Heart left ventricle (tissue), 16 donors: ENCODE measurements around the gene CTRB2. TPM values are rescaled to one million over a fixed set of nuclear protein-coding genes. Genes with fewer than 3 reads are reported as not detected.

Experiments used
- ATAC-seq, 4 donors: fragments of 200-7000 bp; cut with Tn5 transposase; one replicate each; pipeline ENCODE4 v1.9.1; 2020 to 2022; ENCODE audit warnings: moderate library complexity in 4 of 4, mild to moderate bottlenecking in 3 of 4, moderate number of reproducible peaks in 1 of 4
- DNase-seq, 5 donors: peaks; one replicate each; pipeline ENCODE4 v3.0.0-alpha.2; 2020
- H3K27ac ChIP-seq, 12 donors: fragments of 200-600 bp; sonication (generic) in 4 of 12; one replicate each; pipeline versions ENCODE4 v1.5.0 to v1.8.0; 2016 to 2022; ENCODE audit warnings: mild to moderate bottlenecking in 2 of 12
- H3K27me3 ChIP-seq, 9 donors: fragments of 200-600 bp; sonication (generic) in 2 of 9; one replicate each; pipeline versions ENCODE4 v1.5.1 to v1.8.0; 2016 to 2022; ENCODE audit warnings: mild to moderate bottlenecking in 3 of 9
- H3K36me3 ChIP-seq, 9 donors: fragments of 200-600 bp; sonication (generic) in 2 of 9; one replicate each; pipeline versions ENCODE4 v1.5.0 to v1.8.0; 2018 to 2022; ENCODE audit warnings: mild to moderate bottlenecking in 2 of 9
- H3K4me1 ChIP-seq, 12 donors: fragments of 200-600 bp; sonication (generic) in 4 of 12; one replicate each; pipeline versions ENCODE4 v1.5.0 to v1.8.0; 2016 to 2022; ENCODE audit warnings: mild to moderate bottlenecking in 3 of 12
- H3K4me3 ChIP-seq, 12 donors: fragments of 200-600 bp; sonication (generic) in 4 of 12; one replicate each; pipeline versions ENCODE4 v1.5.0 to v1.8.0; 2017 to 2022; ENCODE audit warnings: mild to moderate bottlenecking in 9 of 12, moderate library complexity in 4 of 12
- H3K9me3 ChIP-seq, 12 donors: fragments of 200-600 bp; sonication (generic) in 4 of 12; one replicate each; pipeline versions ENCODE4 v1.5.0 to v1.8.0; 2016 to 2022; ENCODE audit warnings: mild to moderate bottlenecking in 1 of 12
- POLR2A ChIP-seq, 2 donors: fragments of 450-650 bp; IDR thresholded peaks; one replicate each; pipeline ENCODE4 v1.6.1; 2017; ENCODE audit warnings: antibody characterized with exemption in 2 of 2, mild to moderate bottlenecking in 2 of 2, moderate library complexity in 2 of 2
- WGBS, 4 donors: extraction: QIAGEN DNeasy Blood & Tissue Kit in 2 of 4; methylation state at CpG; one replicate each; pipeline versions ENCODE4 v1.1.5 to v1.1.7; 2013 to 2018; 5-methylcytosine and 5-hydroxymethylcytosine counted together
- intact Hi-C, 10 donors: fragments of 100-400 bp; cut with DNase I; formaldehyde crosslinking; loops; one replicate each; pipeline versions ENCODE4 v1.11.1 to v1.14.2; 2022
- polyA plus RNA-seq, 2 donors: library from polyadenylated mRNA; stranded (reverse); fragments of 200-250 nt; gene quantifications; one replicate each; pipeline ENCODE4 v1.2.3, GENCODE V29; 2013
- total RNA-seq, 9 donors: library from RNA; depleted of rRNA in 2 of 9; stranded (reverse); fragments of >200 nt in 2 of 9; fragmentation: NEBNext Ultra II Directional in 3 of 9; extraction: Animal tissue kit (Norgen Biotek cat#: 25700) in 3 of 9; gene quantifications; one replicate each; pipeline versions ENCODE4 v1.1.0 to v1.2.4, GENCODE V29; 2016 to 2023
- TF ChIP-seq, protein P1 (sequence below), 12 donors: fragments of 200-600 bp; sonication (generic) in 4 of 12; IDR thresholded peaks; one replicate each; pipeline versions ENCODE4 v1.5.0 to v1.8.0; 2018 to 2022; ENCODE audit warnings: antibody characterized with exemption in 12 of 12, mild to moderate bottlenecking in 5 of 12
- donor health status: ischemic (EF 13 %, LVEDD 7.1; RV severe dilation, severe dysfunction).
- donor health status: healthy with polysubstance abuse.
- donor health status: DM: no; HTN: yes; CAD: no.
- donor health status: DM: no; HTN: no; CAD: no.
- donor health status: ischemic (EF 25% LVEDD 6.9; RV normal size, moderate dysfunction).
- donor health status: ischemic (EF 25% LVEDD 5.7; RV mildly dilated, moderate dysfunction).
- donor health status: healthy.
- donor health status: DM: yes; HTN: yes; CAD: no.
- donor health status: ischemic (EF 35%, LVEDD 5.7; RV mildly dilated, moderate dysfunction).
- donor health status: nonischemic (EF 11% LVEDD 7.7; RV severe dilation, severe dysfunction).
- donor health status: DM: yes; HTN: yes; CAD: no.
- donor health status: PGD.
- donor health status: ischemic (EF 29% LVEDD 5.4; RV normal size, mild dysfunction).
- donor health status: nonischemic (EF 23%, LVEDD 6.1; RV moderate dilation, normal function).

The CTRB2 gene
- total and polyA plus RNA-seq, 11 donors = 0.51 to 3.7 (median 2.5) TPM; not detected in 5

DNA sequence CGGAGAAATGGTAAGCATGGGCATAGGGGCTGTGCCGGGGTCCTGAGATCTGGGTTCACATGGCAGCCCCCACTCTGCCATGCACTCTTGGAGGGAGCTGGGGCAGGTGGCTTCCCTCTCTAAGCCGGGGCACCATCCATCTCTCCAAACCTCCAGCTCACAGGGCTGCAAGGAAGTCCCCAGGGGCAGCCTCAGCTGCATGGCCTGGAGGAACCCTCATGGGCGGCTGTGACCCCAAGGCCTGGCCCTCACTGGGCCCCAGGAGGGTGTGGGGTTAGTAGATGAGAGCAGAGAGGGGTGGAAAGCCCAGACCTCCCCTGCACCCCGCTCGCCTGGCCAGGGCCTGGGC lies 2.6 kb downstream of the CTRB2 start:
- peak in 1 of 5 donors; percentile 36 for DNase-seq

DNA sequence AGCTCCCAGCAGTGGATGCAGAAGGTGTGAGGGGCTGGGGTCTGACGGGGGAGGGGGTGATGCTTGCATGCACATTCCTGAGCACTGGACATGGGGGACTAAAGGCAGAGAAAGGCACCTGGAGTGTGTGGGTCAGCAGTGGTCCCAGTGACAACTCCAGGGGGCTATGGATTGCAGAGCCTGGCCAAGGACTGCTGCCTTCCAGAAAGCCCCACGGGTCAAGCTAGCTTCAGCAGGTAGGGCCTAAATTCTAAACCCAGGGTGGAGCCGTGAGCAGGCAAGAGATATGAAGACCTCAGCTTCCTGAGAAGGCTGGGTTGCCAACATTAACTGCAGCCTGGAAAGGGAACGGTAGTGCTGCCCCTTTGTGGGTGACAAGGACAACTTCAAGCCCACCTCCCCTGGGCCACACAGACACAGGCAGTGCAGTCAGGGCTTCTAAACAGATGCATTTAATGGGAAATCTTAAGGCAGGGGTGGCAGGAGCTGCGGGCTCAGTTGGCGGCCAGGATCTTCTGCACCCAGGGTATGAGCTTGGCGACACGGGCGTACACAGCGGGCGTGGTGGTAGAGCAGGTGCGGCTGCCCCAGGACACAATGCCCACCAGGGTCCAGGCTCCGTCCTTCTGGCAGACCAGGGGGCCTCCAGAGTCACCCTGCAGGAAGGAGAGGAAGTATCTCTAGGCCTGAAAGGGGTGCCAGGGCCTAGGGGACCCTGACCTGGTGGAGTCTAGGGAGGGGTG lies 3.1 kb downstream of the CTRB2 start:
- peak in 1 of 5 donors; percentile 47 for DNase-seq
- WGBS, 4 donors = 83 to 86% (median 85%) methylated on average over 11 to 13 of the region's 13 CpGs

More for the DNA sequence above, 2.6 kb downstream of the CTRB2 start:
- intact Hi-C loops = loop anchor here in 4 of 10 donors (5.0 kb wide), 4 partner anchors 178 to 558 kb away; no protein-coding TSS in a partner anchor
- peaks cover 0 to 10% (median 0%) of the 10 kb centered on the region in 12 donors for H3K4me1 ChIP-seq
- 89 to 96% (median 92%) methylated on average over 2 to 6 of the region's 6 CpGs for WGBS, 4 donors
- H3K4me3 ChIP-seq = no peak overlapping the region
- H3K27ac ChIP-seq = no peak overlapping the region
- H3K36me3 ChIP-seq = no peaks in the 10 kb centered on the region
- ATAC-seq = no peak
- H3K9me3 ChIP-seq = no peaks in the 10 kb centered on the region
- TF ChIP-seq, protein P1, sequence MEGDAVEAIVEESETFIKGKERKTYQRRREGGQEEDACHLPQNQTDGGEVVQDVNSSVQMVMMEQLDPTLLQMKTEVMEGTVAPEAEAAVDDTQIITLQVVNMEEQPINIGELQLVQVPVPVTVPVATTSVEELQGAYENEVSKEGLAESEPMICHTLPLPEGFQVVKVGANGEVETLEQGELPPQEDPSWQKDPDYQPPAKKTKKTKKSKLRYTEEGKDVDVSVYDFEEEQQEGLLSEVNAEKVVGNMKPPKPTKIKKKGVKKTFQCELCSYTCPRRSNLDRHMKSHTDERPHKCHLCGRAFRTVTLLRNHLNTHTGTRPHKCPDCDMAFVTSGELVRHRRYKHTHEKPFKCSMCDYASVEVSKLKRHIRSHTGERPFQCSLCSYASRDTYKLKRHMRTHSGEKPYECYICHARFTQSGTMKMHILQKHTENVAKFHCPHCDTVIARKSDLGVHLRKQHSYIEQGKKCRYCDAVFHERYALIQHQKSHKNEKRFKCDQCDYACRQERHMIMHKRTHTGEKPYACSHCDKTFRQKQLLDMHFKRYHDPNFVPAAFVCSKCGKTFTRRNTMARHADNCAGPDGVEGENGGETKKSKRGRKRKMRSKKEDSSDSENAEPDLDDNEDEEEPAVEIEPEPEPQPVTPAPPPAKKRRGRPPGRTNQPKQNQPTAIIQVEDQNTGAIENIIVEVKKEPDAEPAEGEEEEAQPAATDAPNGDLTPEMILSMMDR (IDR thresholded peaks at IDR 0.05) = no peak
- TF ChIP-seq POLR2A (IDR thresholded peaks at IDR 0.05) = no peak
- peaks cover 0 to 3% (median 0%) of the 10 kb centered on the region in 9 donors for H3K27me3 ChIP-seq

DNA sequence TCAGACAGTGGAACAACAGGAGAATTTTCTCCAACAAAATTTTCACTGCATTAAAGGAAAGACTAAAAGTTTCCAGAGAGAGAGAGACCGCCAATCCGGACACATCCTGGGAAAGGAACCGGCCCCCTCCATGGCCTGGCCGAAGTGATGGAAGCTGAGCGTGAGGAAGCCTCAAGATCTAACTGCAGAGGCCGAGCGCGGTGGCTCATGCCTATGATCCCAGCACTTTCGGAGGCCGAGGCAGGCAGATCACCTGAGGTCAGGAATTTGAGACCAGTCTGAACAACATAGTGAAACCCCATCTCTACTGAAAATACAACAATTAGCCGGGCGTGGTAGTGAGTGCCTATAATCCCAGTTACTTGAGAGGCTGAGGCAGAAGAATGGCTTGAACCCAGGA lies 3.9 kb downstream of the CTRB2 start:
- Histone ChIP-seq H3K4me1 (peaks cover 0 to 18% (median 0%) of the 10 kb centered on the region in 12 donors), H3K27ac (no peak overlapping the region), H3K4me3 (no peak overlapping the region), H3K9me3 (no peaks in the 10 kb centered on the region), H3K36me3 (no peaks in the 10 kb centered on the region), H3K27me3 (peaks cover 0 to 5% (median 3%) of the 10 kb centered on the region in 9 donors)
- ATAC-seq = no peak
- WGBS, 4 donors = 87 to 88% (median 88%) methylated on average over 12 of the region's 12 CpGs
- TF ChIP-seq, protein P1 (IDR thresholded peaks at IDR 0.05) = no peak
- TF ChIP-seq POLR2A (IDR thresholded peaks at IDR 0.05) = no peak
- DNase-seq = peak in 1 of 5 donors; percentile 52
- intact Hi-C loops = loop anchor here in 5 of 10 donors (1.0 to 5.0 kb wide), 5 partner anchors 19 to 559 kb away; no protein-coding TSS in a partner anchor

More for the DNA sequence above, 3.1 kb downstream of the CTRB2 start:
- peaks cover 0 to 13% (median 0%) of the 10 kb centered on the region in 12 donors for H3K4me1 ChIP-seq
- H3K4me3 ChIP-seq = no peak overlapping the region
- TF ChIP-seq, protein P1 (IDR thresholded peaks at IDR 0.05) = no peak
- no peak for TF ChIP-seq POLR2A (IDR thresholded peaks at IDR 0.05)
- H3K9me3 ChIP-seq = no peaks in the 10 kb centered on the region
- H3K36me3 ChIP-seq = no peaks in the 10 kb centered on the region
- H3K27me3 ChIP-seq = peaks cover 0 to 3% (median 0%) of the 10 kb centered on the region in 9 donors
- no peak overlapping the region for H3K27ac ChIP-seq
- ATAC-seq = no peak
- intact Hi-C loops = loop anchor here in 5 of 10 donors (1.0 to 5.0 kb wide), 5 partner anchors 18 to 558 kb away; no protein-coding TSS in a partner anchor

DNA sequence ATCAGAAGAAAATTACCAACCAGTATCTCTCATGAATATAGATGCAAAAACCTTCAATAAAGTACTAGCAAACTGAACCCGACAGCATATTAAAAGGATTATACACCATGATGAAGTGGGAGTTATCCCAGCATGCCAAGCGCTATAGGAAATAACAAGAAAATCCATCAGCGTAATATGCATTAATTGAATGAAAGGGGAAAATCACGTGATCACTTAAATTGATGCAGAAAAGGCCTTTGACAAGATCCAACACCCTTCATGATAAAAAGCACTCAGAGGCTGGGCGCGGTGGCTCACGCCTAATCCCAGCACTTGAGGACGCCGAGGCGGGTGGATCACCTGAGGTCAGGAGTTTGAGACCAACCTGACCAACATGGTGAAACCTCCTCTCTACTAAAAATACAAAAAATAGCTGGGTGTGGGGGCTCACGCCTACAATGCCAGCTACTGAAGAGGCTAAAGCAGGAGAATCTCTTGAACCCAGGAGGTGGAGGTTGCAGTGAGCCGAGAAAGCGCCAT lies 4.8 kb downstream of the CTRB2 start:
- ATAC-seq = no peak
- Histone ChIP-seq H3K27ac (no peak overlapping the region), H3K9me3 (no peaks in the 10 kb centered on the region), H3K4me1 (peaks cover 0 to 23% (median 0%) of the 10 kb centered on the region in 12 donors), H3K4me3 (no peak overlapping the region), H3K36me3 (no peaks in the 10 kb centered on the region), H3K27me3 (peaks cover 0 to 14% (median 9%) of the 10 kb centered on the region in 9 donors)
- peak in 1 of 5 donors; percentile 7 for DNase-seq
- WGBS, 4 donors = 91 to 97% (median 95%) methylated on average over 13 of the region's 13 CpGs
- TF ChIP-seq, protein P1 (IDR thresholded peaks at IDR 0.05) = no peak
- TF ChIP-seq POLR2A (IDR thresholded peaks at IDR 0.05) = no peak
- intact Hi-C loops = loop anchor here in 4 of 10 donors (5.0 kb wide), 4 partner anchors 180 to 560 kb away; no protein-coding TSS in a partner anchor
